ENCODE measurements around the gene ENPP6. TPM values are rescaled to one million over a fixed set of nuclear protein-coding genes. Genes with fewer than 3 reads are reported as not detected.

ENPP6 gene
- total RNA-seq, 1 experiment from 2014 or later = not detected

- in situ Hi-C loops (cut with HindIII; ENCODE audit: low sequenced_read_pairs) = no loop called here
Measured at GRCh38 chr4:184196730-184197385, 20.8 kb downstream of the ENPP6 start.

GRCh38 chr4:184193556-184194525 is 23.8 kb downstream of the ENPP6 start:
- DNase-seq (ENCODE audit: low spot score) = no peak
- in situ Hi-C loops (cut with HindIII; ENCODE audit: low sequenced_read_pairs) = no loop called here

More at GRCh38 chr4:184196730-184197385, 20.8 kb downstream of the ENPP6 start:
- no peak for DNase-seq (ENCODE audit: low spot score)

- DNase-seq (ENCODE audit: low spot score) = no peak
- in situ Hi-C loops (cut with HindIII; ENCODE audit: low sequenced_read_pairs) = no loop called here
Measured at GRCh38 chr4:184192933-184193332, 24.7 kb downstream of the ENPP6 start.

GRCh38 chr4:184191267-184191666 is 26.4 kb downstream of the ENPP6 start:
- in situ Hi-C loops (cut with HindIII; ENCODE audit: low sequenced_read_pairs) = no loop called here
- DNase-seq (ENCODE audit: low spot score) = no peak

- in situ Hi-C loops (cut with HindIII; ENCODE audit: low sequenced_read_pairs) = no loop called here
- DNase-seq (ENCODE audit: low spot score) = no peak
Measured at GRCh38 chr4:184190711-184191110, 27.0 kb downstream of the ENPP6 start.

- no peak for DNase-seq (ENCODE audit: low spot score)
- in situ Hi-C loops (cut with HindIII; ENCODE audit: low sequenced_read_pairs) = no loop called here
Measured at GRCh38 chr4:184189966-184190365, 27.7 kb downstream of the ENPP6 start.

GRCh38 chr4:184188443-184189400 is 29.0 kb downstream of the ENPP6 start:
- no peak for DNase-seq (ENCODE audit: low spot score)
- in situ Hi-C loops (cut with HindIII; ENCODE audit: low sequenced_read_pairs) = no loop called here

- in situ Hi-C loops (cut with HindIII; ENCODE audit: low sequenced_read_pairs) = no loop called here
Measured at GRCh38 chr4:184177271-184177670, 40.4 kb downstream of the ENPP6 start.

GRCh38 chr4:184174571-184175488 is 42.8 kb downstream of the ENPP6 start:
- no peak for DNase-seq (ENCODE audit: low spot score)
- in situ Hi-C loops (cut with HindIII; ENCODE audit: low sequenced_read_pairs) = loop anchor here (25.0 kb wide), 1 partner anchor 338 kb away; no protein-coding TSS in a partner anchor

More at GRCh38 chr4:184177271-184177670, 40.4 kb downstream of the ENPP6 start:
- DNase-seq (ENCODE audit: low spot score) = no peak

- DNase-seq (ENCODE audit: low spot score) = no peak
- in situ Hi-C loops (cut with HindIII; ENCODE audit: low sequenced_read_pairs) = loop anchor here (25.0 kb wide), 1 partner anchor 334 kb away; no protein-coding TSS in a partner anchor
Measured at GRCh38 chr4:184171011-184171410, 46.7 kb downstream of the ENPP6 start.

GRCh38 chr4:184169225-184169867 is 48.3 kb downstream of the ENPP6 start:
- in situ Hi-C loops (cut with HindIII; ENCODE audit: low sequenced_read_pairs) = loop anchor here (25.0 kb wide), 1 partner anchor 332 kb away; no protein-coding TSS in a partner anchor
- DNase-seq (ENCODE audit: low spot score) = no peak

- in situ Hi-C loops (cut with HindIII; ENCODE audit: low sequenced_read_pairs) = loop anchor here (25.0 kb wide), 1 partner anchor 331 kb away; no protein-coding TSS in a partner anchor
- peak; percentile 69 for DNase-seq (ENCODE audit: low spot score)
Measured at GRCh38 chr4:184168406-184169019, 49.2 kb downstream of the ENPP6 start.

- no peak for DNase-seq (ENCODE audit: low spot score)
- in situ Hi-C loops (cut with HindIII; ENCODE audit: low sequenced_read_pairs) = loop anchor here (25.0 kb wide), 1 partner anchor 330 kb away; no protein-coding TSS in a partner anchor
Measured at GRCh38 chr4:184167576-184167975, 50.1 kb downstream of the ENPP6 start.

- in situ Hi-C loops (cut with HindIII; ENCODE audit: low sequenced_read_pairs) = loop anchor here (25.0 kb wide), 1 partner anchor 329 kb away; no protein-coding TSS in a partner anchor
Measured at GRCh38 chr4:184166736-184167135, 50.9 kb downstream of the ENPP6 start.

GRCh38 chr4:184165291-184165690 is 52.4 kb downstream of the ENPP6 start:
- DNase-seq (ENCODE audit: low spot score) = no peak
- in situ Hi-C loops (cut with HindIII; ENCODE audit: low sequenced_read_pairs) = loop anchor here (25.0 kb wide), 1 partner anchor 328 kb away; no protein-coding TSS in a partner anchor

More at GRCh38 chr4:184166736-184167135, 50.9 kb downstream of the ENPP6 start:
- DNase-seq (ENCODE audit: low spot score) = no peak

- in situ Hi-C loops (cut with HindIII; ENCODE audit: low sequenced_read_pairs) = loop anchor here (25.0 kb wide), 1 partner anchor 327 kb away; no protein-coding TSS in a partner anchor
- DNase-seq (ENCODE audit: low spot score) = peak; percentile 33
Measured at GRCh38 chr4:184163813-184164212, 53.9 kb downstream of the ENPP6 start.

Measured in G401 (cell line).